Mesothelial cell of epicardium (in vitro differentiated cells): ENCODE results near the gene FOXK1. TPM values are rescaled to one million over a fixed set of nuclear protein-coding genes. Genes with fewer than 3 reads are reported as not detected.

Experiments used
- DNase-seq, 2 experiments: peaks; one replicate each; pipeline ENCODE4 v3.0.0; 2021; ENCODE audit warnings: low spot score in 2 of 2; ENCODE audit not compliant: unreplicated experiment in 2 of 2
- H3K27ac Mint-ChIP-seq: 2 replicates; pipeline ENCODE4 v1.8.0; 2021; ENCODE audit warnings: mixed read lengths
- H3K27me3 Mint-ChIP-seq: 2 replicates; pipeline ENCODE4 v1.8.0; 2021; ENCODE audit warnings: low read depth, mixed read lengths
- H3K36me3 Mint-ChIP-seq: 2 replicates; pipeline ENCODE4 v1.8.0; 2021; ENCODE audit warnings: mixed read lengths
- H3K4me1 Mint-ChIP-seq: 2 replicates; pipeline ENCODE4 v1.8.0; 2021; ENCODE audit warnings: mixed read lengths
- H3K4me3 Mint-ChIP-seq: 2 replicates; pipeline ENCODE4 v1.8.0; 2021; ENCODE audit warnings: mild to moderate bottlenecking, moderate library complexity, mixed read lengths
- H3K9me3 Mint-ChIP-seq: 2 replicates; pipeline ENCODE4 v1.8.0; 2021; ENCODE audit warnings: mixed read lengths
- total RNA-seq: library from RNA; stranded (reverse); gene quantifications from 3 replicates; pipeline ENCODE4 v1.2.1, GENCODE V29; 2021
- TF ChIP-seq, protein P1 (sequence below): fragments of 200-600 bp; sonication (generic); IDR thresholded peaks from one replicate; pipeline ENCODE4 v1.5.0; 2021; ENCODE audit warnings: antibody characterized with exemption; ENCODE audit not compliant: unreplicated experiment

Gene FOXK1
- total RNA-seq, 1 donor from 2014 or later = 57.3 TPM

DNA sequence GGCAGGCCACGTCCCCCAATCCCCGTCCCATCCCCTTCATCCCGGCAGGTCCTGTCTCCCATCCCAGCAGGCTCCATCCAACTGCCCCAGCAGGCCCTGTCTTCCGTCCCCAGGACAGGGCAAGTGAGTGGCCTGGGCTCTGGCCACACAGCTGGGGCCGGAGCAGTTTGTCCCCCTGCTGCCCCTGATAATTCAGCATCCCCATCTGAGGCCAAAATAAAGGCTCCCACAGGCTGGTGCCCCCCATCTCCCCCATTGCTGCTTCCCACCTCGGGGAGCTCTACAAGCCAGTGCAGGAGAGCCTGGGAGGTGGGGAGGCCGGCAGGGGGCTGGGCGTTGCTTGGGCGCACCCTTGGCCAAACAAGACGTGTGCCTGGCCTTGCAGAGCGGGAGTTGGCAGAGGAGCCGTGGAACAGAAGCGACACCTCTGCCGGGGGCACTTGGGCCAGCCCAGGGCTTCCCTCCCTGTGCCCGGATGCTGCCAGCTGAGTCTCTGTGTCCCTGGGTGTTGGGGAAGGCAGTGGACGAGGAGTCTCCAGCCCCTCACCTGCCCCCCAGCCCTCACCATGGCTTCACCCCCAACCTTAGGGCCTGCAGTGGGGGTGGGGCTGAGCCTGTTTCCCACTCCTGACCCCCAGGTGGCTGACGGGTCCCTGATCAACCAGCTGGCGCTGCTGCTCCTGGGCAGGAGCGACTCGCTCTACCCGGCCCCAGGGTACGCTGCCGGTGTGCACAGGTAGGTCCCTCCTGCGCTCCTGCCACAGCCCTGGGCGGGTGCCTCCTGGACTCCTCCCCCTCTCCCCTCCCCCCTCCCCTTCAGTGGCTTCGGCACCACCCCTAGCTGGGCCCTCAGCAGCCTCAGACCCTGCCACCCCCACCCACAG is 107.3 kb downstream of the FOXK1 start:
- no peak for DNase-seq
- Mint-ChIP-seq H3K36me3 (peaks cover 13% of the 10 kb centered on the region), H3K27ac (no peak overlapping the region), H3K27me3 (no peaks in the 10 kb centered on the region), H3K4me3 (no peak overlapping the region), H3K9me3 (no peaks in the 10 kb centered on the region), H3K4me1 (no peaks in the 10 kb centered on the region)
- TF ChIP-seq, protein P1, sequence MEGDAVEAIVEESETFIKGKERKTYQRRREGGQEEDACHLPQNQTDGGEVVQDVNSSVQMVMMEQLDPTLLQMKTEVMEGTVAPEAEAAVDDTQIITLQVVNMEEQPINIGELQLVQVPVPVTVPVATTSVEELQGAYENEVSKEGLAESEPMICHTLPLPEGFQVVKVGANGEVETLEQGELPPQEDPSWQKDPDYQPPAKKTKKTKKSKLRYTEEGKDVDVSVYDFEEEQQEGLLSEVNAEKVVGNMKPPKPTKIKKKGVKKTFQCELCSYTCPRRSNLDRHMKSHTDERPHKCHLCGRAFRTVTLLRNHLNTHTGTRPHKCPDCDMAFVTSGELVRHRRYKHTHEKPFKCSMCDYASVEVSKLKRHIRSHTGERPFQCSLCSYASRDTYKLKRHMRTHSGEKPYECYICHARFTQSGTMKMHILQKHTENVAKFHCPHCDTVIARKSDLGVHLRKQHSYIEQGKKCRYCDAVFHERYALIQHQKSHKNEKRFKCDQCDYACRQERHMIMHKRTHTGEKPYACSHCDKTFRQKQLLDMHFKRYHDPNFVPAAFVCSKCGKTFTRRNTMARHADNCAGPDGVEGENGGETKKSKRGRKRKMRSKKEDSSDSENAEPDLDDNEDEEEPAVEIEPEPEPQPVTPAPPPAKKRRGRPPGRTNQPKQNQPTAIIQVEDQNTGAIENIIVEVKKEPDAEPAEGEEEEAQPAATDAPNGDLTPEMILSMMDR = no peak

DNA sequence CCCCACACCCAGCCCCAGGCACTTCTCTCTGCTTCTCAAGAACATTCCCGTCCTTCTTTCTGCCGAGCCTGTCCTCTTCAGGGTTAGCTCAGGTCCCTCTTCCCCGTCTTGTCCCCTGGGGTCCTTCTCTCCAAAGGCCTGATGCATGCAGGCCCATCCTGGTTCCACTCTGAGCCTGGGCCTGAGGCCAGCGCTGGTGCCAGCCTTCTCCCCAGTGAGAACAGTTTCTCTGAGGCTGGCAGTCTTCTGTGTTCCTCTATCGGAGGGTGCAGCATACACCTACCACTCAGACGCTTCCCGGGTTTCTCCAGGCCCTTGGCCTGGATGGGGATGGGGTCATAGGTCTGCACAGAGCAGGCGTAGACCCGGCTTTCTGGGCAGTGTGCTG is 108.0 kb downstream of the FOXK1 start:
- no peak for DNase-seq
- TF ChIP-seq, protein P1 = no peak
- peaks cover 16% of the 10 kb centered on the region for H3K36me3 Mint-ChIP-seq
- H3K27ac Mint-ChIP-seq = peak overlapping the region; percentile 51
- no peaks in the 10 kb centered on the region for H3K9me3 Mint-ChIP-seq
- H3K4me1 Mint-ChIP-seq = no peaks in the 10 kb centered on the region
- no peak overlapping the region for H3K4me3 Mint-ChIP-seq
- H3K27me3 Mint-ChIP-seq = no peaks in the 10 kb centered on the region

DNA sequence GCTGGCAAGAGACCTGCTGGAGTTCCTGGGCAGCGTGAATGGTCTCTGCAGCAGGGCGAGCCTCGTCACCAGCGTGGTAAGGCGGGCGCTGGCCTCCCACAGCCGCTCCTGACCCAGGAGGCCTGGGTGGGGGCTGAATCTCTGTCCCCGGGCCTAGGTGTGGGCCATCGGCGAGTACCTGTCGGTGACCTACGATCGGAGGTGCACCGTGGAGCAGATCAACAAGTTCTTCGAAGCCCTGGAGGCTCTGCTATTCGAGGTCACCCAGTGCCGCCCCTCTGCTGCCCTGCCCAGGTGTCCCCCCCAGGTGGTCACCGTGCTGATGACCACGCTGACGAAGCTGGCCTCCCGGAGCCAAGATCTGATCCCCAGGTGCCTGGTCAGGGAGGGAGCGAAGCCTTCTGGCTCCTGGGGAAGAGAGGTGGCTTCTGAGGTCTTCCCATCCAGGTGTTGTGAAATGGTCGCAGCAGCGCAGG is 108.5 kb downstream of the FOXK1 start:
- no peak for DNase-seq
- TF ChIP-seq, protein P1 = no peak
- no peak overlapping the region for H3K27ac Mint-ChIP-seq
- no peak overlapping the region for H3K4me3 Mint-ChIP-seq
- peaks cover 16% of the 10 kb centered on the region for H3K36me3 Mint-ChIP-seq
- H3K4me1 Mint-ChIP-seq = no peaks in the 10 kb centered on the region
- H3K9me3 Mint-ChIP-seq = no peaks in the 10 kb centered on the region
- no peaks in the 10 kb centered on the region for H3K27me3 Mint-ChIP-seq

DNA sequence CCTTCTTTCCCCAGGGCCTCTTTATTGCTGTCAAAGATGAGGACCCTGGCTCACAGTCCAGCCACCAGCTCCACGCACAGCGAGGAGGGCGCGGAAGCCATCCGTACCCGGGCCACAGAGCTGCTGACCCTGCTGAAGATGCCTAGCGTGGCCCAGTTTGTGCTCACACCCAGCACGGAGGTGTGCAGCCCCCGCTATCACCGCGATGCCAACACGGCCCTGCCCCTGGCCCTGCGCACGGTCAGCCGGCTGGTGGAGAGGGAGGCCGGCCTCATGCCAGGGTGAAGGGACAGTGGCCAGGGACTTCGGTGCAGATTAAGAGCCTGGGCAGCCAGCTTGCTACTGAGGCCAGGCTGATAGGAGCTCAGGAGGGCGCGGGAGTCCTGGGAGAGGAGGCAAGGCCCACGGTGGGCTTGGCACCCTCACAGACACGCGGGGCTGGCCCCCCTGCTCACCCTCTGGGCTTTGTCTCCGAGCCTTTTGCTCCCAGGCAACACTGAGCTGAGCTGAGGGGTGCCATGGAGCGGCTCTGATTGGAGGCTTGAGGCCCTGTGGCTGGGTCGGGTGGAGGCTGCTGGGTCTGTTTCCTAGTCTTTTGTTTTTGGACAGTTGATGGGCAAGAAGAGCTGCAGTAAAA is 109.1 kb downstream of the FOXK1 start:
- Mint-ChIP-seq H3K27me3 (no peaks in the 10 kb centered on the region), H3K36me3 (peaks cover 13% of the 10 kb centered on the region), H3K27ac (peak overlapping the region; percentile 28), H3K4me3 (no peak overlapping the region), H3K9me3 (no peaks in the 10 kb centered on the region), H3K4me1 (no peaks in the 10 kb centered on the region)
- TF ChIP-seq, protein P1 = no peak
- DNase-seq = no peak

DNA sequence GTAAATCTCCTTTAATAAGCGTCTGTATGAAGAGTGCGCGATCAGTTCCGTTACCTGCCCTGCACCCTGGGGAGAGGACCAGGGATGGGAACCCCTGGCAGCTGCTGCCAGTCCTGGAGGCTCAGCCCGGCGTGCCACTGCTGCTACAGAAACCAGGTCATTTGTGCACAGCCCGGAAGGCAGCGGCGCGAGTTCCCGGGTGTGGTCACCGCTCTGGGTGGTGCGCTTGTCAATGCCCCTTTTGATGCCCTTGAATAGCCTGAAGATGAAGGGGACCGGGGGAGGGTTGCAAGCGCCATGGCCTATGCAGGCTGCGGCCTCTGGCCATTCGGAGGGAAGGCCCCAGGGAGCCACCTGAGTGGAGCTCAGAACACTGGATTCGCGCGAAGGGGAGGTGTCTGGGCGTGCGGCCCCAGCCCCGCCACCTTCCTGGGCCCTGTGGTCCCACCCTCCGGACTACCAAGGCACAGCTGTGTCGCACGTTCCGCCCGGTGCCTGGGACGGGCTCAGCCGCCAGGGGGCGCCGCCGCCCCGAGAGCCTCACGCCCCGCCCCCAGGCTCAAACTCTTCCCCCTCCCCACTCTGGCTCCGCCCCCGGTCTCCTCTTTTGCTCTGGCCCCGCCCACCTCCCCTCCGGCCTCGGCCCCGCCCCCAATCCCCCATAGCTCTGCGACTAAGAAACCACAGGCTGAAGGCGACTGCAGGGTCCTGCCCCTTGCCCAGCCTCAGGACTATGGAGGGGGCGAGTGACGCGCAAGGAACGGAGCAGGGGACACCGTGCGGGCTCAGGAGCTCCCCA is 109.8 kb downstream of the FOXK1 start:
- Mint-ChIP-seq H3K36me3 (peaks cover 13% of the 10 kb centered on the region), H3K9me3 (no peaks in the 10 kb centered on the region), H3K27ac (peak overlapping the region; percentile 28), H3K4me3 (peak overlapping the region; percentile 13), H3K4me1 (no peaks in the 10 kb centered on the region), H3K27me3 (no peaks in the 10 kb centered on the region)
- TF ChIP-seq, protein P1 = peak; percentile 59
- DNase-seq = peak; percentile 59 to 75
